ENCODE results near the gene IRAK1.

DNA sequence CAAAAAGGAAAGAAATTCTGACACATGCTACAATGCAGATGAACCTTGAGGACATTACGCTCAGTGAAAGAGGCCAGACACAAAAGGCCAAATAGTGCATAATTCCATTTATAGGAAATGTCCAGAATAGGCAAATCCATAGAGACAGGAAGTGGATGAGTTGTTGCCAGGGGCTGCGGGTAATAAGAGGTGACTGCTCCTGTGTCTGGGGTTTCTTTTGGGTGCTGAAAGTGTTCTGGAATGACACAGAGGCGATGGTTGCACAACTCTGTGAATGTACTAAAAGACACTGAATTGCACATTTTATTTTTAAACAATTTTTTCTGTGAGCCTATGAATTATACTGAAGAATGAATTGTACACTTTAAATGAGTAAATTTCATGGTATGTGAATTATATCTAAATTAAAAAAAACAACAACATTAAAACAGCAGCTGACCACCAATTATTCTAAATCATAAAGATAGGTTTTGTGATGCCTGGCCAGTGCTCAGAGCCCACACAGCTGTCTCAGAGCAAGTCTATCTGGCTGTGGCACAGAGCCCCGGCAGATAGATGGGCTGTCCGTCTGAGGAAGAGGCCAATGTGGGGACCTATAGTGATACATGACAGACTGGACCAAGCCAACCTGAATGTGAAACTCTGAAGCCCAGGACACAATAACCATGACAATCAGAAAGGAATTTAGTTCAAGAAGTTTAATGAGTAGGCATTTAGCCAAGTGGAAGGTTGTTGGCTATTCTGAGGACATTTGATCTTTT, 23.5 kb upstream of the IRAK1 start:
- no peak for TF ChIP-seq POLR2A (IDR thresholded peaks at IDR 0.05)
- TF ChIP-seq, protein P1, sequence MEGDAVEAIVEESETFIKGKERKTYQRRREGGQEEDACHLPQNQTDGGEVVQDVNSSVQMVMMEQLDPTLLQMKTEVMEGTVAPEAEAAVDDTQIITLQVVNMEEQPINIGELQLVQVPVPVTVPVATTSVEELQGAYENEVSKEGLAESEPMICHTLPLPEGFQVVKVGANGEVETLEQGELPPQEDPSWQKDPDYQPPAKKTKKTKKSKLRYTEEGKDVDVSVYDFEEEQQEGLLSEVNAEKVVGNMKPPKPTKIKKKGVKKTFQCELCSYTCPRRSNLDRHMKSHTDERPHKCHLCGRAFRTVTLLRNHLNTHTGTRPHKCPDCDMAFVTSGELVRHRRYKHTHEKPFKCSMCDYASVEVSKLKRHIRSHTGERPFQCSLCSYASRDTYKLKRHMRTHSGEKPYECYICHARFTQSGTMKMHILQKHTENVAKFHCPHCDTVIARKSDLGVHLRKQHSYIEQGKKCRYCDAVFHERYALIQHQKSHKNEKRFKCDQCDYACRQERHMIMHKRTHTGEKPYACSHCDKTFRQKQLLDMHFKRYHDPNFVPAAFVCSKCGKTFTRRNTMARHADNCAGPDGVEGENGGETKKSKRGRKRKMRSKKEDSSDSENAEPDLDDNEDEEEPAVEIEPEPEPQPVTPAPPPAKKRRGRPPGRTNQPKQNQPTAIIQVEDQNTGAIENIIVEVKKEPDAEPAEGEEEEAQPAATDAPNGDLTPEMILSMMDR (IDR thresholded peaks at IDR 0.05) = no peak
